ENCODE data around the gene STXBP6.

The STXBP6 gene

DNA sequence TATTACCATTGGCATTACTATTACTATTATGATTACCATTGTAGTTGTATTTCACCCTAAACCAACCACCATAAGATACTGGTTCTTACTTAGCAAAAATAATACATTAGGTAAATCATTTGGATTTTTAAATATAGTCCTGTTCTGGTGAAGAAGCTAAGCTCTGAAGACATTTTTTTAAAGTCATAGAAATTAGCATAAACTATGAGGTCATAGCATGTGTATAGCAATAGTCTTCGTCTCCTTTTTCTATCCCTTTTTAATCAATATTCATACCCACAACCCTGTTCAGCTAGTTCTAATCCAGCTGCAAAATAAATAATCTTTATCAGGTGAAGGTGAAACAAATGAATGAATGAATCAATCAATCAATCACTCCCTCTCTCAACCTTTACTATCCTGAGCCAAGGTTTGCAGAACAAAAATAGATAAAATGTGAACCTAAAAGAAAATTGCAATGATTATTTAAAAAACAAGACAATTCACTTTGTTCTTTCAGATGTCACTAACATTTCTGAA, 134.5 kb downstream of the STXBP6 start:
- DNase-seq (ENCODE audit: low spot score), result no peak

DNA sequence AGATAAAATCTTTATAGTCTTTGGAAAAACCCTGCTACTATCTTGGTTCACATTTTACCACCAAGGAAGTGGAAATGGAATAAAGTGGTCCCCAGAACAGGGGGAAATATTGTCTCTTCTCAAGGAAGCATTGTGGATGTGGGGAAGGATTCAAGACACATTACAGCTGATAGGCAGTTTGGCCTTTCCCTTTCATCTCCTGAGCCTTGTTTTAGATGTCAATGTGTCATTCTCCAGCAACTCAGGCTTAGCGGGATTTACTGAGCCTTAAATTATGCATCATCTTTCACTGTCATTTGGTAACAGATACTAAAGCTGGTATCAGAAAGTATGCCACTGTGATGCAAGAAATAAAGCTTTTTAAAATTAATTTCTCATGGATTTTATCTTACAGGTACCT, 136.2 kb downstream of the STXBP6 start:
- no peak for DNase-seq (ENCODE audit: low spot score)

DNA sequence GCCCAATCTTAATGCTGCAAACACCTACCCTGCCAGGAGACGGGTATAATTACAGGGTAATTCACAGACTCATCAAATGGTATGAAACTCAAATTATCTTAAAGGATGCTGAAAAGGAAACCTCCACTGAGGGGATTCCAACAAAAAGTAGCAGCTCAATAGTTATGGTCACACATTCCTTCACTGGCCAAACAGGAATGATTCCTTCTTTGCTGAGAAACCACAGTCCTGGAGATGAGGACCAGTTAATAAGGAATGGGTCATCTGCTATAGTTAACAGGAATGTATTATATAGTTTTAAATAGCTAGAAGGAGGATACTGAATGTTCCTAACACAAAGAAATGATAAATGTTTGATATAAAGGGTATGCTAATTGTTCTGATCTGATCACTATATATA, 136.9 kb downstream of the STXBP6 start:
- DNase-seq (ENCODE audit: low spot score), result no peak

DNA sequence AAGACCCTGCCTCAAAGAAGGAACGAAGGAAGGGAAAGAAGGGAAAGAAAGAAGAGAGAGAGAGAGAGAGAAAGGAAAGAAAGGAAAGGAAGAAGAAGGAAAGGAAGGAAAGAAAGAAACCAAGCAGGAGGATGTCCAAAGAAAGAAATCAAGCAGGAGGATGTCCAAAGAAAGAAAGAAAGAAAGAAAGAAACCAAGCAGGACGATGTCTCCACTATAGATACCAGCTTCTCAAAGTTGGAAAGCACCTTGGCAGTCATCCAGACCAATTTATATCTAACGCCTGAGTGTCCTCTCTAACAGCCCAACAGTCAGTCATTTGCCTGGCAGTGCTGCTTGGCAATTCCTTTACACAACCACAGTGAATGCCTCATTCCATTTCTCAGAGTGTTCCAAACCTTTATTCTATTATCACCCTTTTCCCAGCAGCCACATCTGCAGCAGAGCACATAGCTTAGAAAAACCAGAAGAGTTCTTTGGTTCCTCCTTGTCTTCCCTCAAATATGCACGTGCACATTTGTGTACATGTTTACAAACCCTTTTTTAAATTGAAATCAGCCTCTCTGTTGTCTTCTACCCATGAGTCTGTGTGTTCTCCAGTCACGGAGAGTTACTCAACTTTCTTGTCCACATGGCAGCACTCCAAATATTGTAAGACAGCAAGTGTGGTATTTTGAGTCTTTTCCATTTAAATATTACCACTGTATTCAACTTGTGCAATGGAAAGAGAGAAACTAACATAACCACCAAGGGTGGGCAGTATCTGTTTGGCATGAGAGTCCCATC, 138.4 kb downstream of the STXBP6 start:
- DNase-seq (ENCODE audit: low spot score), result peak; percentile 59

DNA sequence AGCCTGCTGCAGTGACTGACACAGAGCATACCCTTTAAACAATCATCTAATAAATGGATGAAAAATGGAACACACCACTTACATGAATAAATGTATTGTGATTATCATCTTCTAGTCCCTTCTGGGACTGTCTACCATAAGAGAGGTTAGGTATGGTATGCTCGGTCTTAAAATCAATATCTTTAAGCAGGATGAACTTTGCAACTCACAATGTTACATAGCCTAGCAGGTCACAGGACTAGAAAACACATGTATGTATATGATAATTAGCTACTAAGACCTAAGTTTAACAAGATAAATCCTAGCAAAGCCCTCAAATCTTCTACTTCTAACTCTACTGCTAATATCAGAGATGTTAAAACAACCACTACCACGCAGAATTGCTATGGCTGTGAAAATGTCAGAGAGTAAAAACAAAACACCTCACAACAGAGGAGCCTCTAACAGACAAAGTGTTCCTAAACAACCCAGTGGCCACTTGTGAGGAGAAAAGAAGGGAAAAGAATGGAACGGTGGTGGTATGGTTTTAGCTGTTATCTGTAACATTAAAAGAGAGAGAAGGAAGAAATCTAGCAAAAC, 139.4 kb downstream of the STXBP6 start:
- DNase-seq (ENCODE audit: low spot score), result no peak

DNA sequence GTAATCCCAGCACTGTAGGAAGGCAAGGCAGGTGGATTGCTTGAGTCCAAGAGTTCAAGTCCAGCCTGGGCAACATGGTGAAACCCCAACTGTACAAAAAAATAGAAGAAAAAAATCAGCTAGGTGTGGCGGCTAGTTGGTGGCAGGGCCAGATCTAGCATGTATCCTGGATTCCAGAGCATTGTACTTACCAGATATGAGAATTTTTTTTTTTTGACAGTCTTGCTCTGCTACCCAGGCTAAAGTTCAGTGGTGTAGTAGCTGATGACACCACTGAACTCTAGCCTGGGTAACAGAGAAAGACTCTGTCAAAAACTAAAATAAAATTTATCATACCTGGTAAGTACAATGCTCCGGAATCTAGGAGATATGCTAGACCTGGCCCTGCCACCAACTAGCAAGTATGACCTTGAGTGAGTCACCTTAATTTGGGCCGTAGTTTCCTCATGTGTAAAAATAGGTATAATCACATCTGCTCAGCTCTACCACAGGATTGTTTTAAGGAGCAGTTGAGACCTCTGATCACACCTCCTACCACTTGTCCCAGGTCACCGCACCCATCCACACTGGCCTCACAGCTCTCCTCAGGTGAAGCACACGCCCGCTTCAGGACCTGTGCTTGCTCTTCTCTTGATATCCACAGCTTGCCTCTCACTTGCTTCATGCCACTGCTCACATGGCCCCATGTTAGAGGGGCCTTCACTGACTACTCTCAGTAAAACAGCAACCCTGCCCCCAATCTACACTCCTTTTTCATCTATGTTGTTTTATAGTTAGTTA, 140.2 kb downstream of the STXBP6 start:
- no peak for DNase-seq (ENCODE audit: low spot score)

DNA sequence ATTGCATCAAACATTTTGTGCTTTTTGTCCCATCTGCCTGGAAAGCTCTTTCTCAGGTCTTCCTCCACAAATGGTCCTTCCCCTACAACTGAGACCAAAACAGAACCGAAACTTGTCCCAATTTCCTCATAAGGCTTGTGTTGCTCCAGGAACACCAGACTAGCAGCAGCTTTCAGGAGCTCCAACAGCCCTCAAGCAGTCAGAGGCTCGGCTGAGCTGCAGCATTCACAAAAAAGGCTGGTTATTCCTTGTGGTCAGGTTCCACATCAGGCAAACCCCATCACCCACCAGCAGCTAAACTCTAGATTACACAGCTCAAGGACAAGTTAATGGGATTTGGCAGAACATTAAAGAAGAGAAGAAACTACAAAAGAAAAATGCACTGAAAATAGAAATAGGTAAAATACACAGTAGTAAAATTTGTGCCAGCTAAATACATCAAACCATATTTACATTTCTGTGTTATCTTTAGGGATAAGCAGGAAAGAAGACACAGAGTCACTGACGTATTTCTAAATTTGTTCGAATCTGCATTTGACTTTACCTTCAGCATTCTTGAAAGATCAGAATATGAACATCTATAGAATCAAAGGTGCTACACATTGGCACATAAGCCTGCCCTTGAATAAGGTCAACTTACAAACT, 141.2 kb downstream of the STXBP6 start:
- DNase-seq (ENCODE audit: low spot score), result peak; percentile 75

DNA sequence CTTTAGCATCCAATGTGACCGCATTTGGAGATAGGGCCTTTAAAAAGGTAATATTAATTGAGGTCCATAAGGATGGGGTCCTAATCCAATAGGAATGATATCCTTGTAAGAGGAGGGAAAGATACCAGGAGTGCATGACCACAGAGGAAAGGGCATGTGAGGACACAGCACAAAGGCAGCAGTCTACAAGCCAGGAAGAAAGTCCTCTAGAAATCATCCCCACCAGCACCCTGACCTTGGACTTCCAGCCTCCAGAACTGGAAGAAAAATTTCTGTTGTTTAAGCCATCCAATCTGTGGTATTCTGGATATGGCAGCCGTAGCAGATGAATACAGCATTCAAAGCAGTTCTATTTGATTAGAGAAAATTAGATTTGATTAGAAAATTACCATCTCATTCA, 145.4 kb downstream of the STXBP6 start:
- no peak for DNase-seq (ENCODE audit: low spot score)

DNA sequence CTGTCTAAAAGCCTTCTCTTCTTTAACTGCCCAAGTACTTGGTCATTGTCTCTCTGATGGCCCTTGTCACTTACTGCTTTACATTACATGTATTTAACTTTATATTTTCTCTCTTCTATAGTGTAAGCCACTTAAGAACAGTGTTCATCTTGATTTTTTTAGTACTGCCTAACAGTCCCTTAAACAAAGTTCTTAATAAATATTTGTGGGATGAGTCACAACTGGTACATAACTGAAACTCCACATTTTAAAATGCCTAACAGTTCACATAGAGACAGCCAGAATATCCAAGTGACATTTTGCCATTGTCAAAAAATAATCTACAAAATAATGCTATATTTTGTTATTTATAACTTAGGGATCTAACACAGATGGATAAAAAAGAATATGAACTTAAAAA, 146.6 kb downstream of the STXBP6 start:
- no peak for DNase-seq (ENCODE audit: low spot score)

DNA sequence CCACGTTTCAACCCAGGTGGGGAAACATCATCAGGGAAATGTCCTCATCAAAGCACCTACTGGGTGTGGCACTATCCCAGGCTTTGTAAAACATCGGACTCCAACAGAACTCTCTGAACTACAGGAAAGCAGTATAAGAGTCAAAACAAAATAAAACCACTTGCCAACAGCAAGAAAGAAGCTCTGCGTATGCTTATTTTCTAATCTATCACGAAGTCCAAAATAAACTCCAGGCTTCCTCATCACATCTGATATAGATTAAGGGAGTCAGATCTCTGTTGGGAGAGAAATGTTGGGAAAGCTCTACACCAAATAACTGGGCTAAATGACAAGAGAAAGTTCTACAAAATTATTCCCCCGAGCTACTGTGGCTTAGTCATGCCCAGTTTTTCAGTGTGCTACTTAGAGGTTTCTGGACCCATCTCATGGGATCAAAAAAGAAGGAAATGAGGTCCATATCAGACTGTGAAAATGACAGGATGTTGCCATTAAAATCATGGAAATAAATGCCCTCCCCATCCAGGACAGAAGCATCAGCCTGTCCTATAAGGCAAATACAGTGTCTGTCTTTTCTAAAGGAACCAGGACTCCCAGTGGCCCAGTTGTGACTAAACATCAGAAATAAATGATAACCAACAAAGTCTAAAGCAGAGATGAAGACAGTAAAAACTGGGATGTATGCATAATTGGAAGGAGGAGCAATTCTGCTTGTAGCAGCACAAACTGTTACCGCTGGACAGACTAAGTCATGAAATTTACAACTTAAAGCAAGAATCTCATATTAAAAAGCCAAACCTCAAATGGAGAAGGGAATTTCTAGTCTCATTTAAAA, 149.5 kb downstream of the STXBP6 start:
- DNase-seq (ENCODE audit: low spot score), result peak; percentile 67

DNA sequence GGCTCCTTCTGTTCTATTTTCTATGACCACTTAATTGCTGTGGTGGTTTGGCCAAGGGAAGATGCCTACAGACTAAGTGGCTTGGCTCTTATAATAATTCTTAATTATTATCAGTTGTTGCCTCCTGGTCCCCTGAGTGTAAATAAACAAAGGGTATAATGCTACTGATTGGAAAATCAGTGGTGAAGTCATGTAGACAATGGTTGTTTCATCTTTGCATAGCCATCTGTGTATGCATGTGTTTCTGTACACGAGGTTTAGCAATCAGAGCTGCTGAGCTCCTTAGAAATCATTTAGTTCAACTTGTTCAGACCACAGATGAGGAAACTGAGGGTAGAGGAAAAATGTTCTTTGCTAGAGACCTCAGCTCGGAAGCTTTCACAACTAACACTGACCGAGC, 152.2 kb downstream of the STXBP6 start:
- no peak for DNase-seq (ENCODE audit: low spot score)

DNA sequence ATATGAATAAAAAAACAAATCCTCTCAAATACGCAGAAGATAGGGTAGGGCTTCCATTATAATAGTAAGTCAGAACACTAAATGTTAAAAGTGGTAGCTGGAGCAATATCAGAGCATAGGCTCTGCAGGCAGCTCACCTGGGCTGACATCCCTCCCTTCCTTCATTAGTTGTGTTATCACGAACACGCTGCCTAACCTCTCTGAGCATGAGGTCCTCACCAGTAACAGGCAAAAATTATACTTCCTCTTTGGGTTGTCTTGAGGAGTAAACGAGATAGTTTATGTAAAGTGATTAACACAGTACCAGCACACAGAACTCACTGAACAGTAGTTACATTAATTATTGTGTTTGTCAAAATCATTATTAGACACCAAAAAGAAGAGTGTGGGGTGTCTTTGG, 154.3 kb downstream of the STXBP6 start:
- no peak for DNase-seq (ENCODE audit: low spot score)

DNA sequence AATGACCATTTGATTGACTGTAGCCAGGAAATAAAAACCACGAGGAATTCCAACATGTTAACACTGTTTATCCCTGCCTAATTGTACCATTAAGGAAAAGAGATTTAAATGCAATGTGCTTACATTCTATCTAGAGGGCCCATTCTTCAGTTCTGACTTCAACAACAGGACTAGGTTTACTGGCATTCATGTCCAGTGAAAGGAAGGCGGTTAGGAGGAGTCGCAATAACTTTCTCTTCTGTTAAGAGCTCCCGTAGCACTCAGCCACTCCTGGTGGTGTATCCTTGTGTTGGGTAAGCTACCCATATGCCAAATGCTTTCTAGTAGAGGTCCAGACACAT, 154.7 kb downstream of the STXBP6 start:
- DNase-seq (ENCODE audit: low spot score), result no peak

DNA sequence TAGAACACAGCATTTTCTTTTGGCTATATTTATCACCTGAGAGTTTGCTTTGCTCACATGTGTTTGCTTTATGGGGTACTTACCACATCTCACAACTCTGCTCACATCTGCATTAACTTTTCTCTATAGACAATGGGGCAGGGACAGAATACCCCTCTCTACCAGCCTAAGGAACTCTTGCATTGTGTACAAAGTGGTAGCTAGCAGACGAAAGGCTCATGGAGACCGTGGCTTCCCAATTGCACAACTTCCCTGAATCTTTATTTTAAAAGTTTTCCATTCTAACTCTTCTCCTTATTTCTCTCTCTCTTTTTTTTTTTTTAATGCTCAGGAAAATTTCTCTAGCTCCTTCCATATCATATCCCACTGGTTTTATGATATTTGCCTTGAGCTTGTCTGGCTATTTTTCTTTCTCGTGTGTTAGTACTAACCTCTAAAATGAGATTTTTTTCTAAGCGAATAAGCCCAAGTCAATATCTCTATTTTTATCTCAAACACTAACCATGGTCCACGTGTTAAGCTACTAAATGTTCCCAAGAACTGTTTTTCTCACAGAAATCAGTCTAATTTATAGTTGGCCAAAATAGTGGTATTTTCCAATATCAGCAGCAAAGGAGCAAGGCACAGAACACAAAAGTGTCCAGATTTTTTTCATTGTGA, 155.2 kb downstream of the STXBP6 start:
- DNase-seq (ENCODE audit: low spot score), result no peak

DNA sequence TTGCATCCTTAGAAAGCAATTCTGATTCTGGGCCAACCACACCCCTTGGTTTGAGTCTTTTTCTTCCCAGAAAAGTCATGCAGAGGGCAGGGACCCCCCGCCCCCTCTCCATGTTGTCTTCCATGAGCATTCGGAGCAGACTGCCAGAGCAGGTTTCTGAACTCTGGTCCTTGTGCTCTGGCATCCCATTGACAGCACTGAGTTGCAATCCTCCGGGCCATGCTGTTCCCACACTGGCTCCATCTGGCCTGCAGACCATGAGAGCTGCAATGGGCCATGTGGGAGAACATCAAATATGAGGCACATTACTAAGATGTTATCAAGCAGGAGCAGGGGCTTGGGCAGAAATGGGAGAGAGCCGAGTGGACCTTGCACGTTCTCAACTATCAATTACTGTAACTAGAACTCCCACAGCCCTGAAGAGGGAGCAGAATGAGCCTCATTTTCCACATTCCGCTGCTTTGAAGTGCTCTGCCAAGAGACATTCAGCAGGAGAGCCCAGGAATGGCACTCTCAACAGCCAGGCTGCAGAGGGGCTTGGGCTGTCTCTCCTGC, 157.4 kb downstream of the STXBP6 start:
- DNase-seq (ENCODE audit: low spot score), result no peak

DNA sequence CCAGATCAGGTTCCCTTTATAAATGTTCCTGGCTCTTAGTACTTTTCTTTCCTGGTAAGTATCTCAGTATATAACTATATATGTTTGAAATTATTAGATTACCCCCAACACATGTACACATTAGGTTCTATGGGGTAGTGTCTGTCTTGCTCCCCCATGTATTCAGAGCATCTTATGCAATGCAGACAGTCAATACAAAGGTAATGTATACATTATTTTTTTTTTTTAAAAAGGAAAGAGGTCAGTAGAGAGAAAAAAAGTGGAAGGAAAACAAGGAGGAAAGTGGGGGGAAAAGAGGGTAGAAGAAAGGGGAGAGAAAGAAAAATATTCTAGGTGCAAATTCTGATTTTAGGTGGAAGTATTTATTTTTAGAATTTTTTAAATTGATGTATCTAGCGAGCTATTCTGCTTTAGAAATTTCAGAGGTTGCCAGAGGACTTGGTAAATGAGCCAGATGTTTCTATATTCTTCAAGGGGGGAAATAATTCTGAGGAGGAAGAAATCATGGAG, 157.9 kb downstream of the STXBP6 start:
- DNase-seq (ENCODE audit: low spot score), result no peak

DNA sequence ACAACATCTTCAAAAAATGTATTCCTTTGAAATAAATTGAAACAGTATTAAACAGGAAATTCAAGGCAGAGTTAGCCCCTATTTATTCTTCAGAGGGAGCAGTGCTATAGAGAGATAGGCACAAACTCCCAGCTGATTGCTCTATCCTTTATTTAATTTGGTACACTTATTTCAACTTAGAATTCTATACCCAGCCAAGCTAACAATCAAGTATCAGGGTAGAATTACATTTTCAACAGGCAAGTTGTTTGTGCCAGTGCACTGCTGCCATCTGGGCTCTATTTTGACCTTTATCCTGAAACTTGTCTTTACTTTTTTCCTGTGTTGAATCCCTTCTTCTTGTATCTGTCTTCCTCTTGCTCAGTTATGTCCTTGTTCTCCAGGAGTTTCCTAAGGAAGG, 159.2 kb downstream of the STXBP6 start:
- no peak for DNase-seq (ENCODE audit: low spot score)

DNA sequence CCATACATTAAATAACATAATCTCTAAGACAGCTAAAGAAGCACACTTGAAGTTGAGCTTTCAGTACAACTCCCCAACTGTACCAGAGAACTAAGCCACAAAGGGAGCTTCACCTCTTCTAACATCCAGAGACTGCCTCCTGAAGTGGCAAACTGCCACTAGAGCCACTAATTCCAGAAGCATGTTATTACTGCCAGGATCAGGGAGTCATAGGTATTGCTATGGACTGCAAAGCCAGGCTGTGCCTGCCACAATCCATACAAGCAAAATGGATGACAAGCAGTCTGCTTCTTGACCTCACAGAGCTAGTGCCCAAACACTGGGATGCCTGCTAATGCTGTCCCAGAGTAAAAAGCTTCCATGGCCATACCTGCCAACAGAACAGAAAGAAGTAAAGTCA, 160.1 kb downstream of the STXBP6 start:
- DNase-seq (ENCODE audit: low spot score), result no peak

DNA sequence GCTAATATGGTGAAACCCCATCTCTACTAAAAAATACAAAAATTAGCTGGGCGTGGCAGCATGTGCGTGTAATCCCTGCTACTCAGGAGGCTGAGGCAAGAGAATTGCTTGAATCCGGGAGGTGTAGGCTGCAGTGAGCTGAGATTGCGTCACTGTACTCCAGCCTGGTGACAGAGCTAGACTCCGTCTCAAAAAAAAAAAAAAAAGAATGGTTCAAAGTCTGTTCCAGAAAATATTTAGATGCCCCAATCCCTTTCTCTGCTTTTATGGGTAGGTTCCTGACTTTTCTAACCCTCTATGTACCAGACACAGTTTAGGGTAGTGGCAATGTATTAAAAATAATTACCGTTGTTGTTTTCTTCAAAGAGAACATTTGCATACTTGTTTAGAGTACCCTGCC, 161.4 kb downstream of the STXBP6 start:
- no peak for DNase-seq (ENCODE audit: low spot score)

DNA sequence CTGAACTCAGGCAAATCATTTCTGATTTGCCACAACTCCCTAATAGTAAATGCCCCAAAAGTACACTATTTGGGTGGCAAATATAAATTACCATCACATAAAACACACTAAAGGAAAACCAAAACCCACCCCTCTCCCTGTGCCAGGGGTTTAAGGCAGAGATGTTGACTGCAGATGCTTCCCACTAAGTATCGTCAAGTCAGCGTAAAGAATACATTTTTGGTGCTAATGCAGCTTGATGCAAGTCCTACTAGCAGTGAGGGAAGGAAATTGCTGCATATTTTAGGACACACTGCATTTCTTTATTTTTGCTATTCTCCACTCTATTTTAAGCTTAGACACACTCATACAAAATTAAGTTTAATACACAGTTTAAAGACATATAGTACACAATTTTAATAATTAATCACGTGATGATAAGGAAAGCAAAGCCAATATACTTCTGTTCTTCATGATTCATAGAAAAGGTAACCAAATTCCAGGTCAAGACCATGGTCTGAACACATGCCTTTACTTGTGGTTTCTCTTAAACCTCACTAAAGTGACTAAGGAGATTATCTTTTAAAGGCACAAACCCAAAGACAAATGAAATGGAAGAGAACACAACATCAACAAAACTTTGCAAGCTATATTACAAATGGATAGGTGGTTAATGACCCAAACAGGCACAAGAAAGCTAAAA, 162.2 kb downstream of the STXBP6 start:
- DNase-seq (ENCODE audit: low spot score), result no peak
